Measurements from ENCODE around the gene SEMA3C.
A peak's percentile ranks its signal among the peaks of the same experiment; 100 is the strongest.

DNA sequence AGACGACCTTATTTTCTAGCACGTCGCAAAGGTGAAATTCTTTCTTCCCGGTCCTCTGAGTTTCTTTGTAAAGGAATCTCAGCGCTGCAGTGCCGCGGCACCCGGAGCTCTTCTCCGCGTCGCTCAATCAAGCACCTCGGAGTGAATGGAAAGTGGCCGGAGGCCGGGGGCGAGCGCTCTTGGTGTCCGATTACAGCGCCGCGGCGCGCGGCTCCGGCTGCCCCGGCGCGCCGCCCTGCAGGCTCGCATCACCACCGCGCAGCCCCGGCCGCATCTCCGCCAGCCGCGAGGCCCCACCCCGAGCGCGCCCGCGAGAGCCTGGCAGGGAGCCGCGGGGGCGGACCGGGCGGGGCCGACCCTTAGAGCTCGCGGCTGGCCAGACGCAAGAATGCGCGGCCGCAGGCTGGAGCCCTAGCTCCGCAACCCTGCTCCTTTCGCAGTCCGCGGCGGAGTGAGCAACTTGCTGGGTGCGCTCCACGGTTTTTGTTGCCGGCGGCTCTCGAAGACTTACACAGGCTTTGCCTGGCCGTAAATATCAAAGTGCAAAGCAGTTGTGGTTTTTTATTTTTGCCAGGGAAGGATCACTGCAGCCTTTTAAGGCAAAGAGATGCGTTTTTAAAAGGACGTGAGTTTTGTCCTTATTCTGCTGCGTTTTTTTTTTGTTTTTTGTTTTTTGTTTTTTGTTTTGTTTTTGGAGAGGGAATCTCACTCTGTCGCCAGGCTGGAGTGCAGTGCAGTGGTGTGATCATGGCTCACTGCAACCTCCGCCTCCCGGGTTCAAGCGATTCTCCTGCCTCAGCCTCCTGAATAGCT, at the start of gene SEMA3C:
- TF ChIP-seq POLR2AphosphoS5 (IDR thresholded peaks at IDR 0.05) = peak; percentile 81 to 95 (median 92)
- TF ChIP-seq EP300 (IDR thresholded peaks at IDR 0.05) = peak in 1 of 4 donors; percentile 19

Data from sigmoid colon (tissue), 4 donors.